Activated CD4-positive, alpha-beta T cell treated with anti-CD3 and anti-CD28 coated beads, Interleukin-2, amount 10 ng/mL, durations not matched to agents 7 days and 5 days (primary cell): Measurements from ENCODE around the gene SNRNP48. TPM values are rescaled to one million over a fixed set of nuclear protein-coding genes. Genes with fewer than 3 reads are reported as not detected.

Experiments
- CTCF ChIA-PET: fragments of 350-600 bp; sonication (Branson Sonifier 250); formaldehyde crosslinking; loops from one replicate; lab custom pipeline; 2021; ENCODE audit warnings: antibody characterized with exemption; lab: Charles Lee
- POLR2A ChIA-PET: fragments of 350-600 bp; sonication (Branson Sonifier 250); formaldehyde crosslinking; loops from one replicate; lab custom pipeline; 2021; ENCODE audit warnings: antibody characterized with exemption; lab: Charles Lee
- DNase-seq: peaks from one replicate; pipeline ENCODE4 v3.0.0-alpha.2; 2020
- H3K27ac Mint-ChIP-seq: one replicate; pipeline ENCODE4 v1.8.0; 2021; ENCODE audit warnings: mild to moderate bottlenecking, moderate library complexity, mixed read lengths
- H3K27me3 Mint-ChIP-seq: one replicate; pipeline ENCODE4 v1.8.0; 2021; ENCODE audit warnings: mixed read lengths
- H3K36me3 Mint-ChIP-seq: one replicate; pipeline ENCODE4 v1.8.0; 2021; ENCODE audit warnings: low read depth, mixed read lengths
- H3K4me1 Mint-ChIP-seq: one replicate; pipeline ENCODE4 v1.8.0; 2021; ENCODE audit warnings: mixed read lengths
- H3K4me3 Mint-ChIP-seq: one replicate; pipeline ENCODE4 v1.8.0; 2021; ENCODE audit warnings: mild to moderate bottlenecking, moderate library complexity, mixed read lengths
- H3K9me3 Mint-ChIP-seq: one replicate; pipeline ENCODE4 v1.8.0; 2021; ENCODE audit warnings: mixed read lengths
- total RNA-seq, 2 experiments: library from RNA; stranded (reverse); gene quantifications; one replicate each; pipeline ENCODE4 v1.2.3, GENCODE V29; 2021

Gene SNRNP48
- total RNA-seq, 2 experiments from 2014 or later, result 13.5 to 17.6 TPM

GRCh38 chr6:7624796-7625710, 35.1 kb downstream of the SNRNP48 start:
- no peak overlapping the region for H3K27ac Mint-ChIP-seq
- H3K4me1 Mint-ChIP-seq, result no peaks in the 10 kb centered on the region
- no peak overlapping the region for H3K4me3 Mint-ChIP-seq
- no peaks in the 10 kb centered on the region for H3K27me3 Mint-ChIP-seq
- CTCF ChIA-PET, result no interaction called here
- no peaks in the 10 kb centered on the region for H3K36me3 Mint-ChIP-seq
- POLR2A ChIA-PET, result no interaction called here
- no peaks in the 10 kb centered on the region for H3K9me3 Mint-ChIP-seq
- no peak for DNase-seq

GRCh38 chr6:7628479-7628878, 38.5 kb downstream of the SNRNP48 start:
- CTCF ChIA-PET, result interaction anchor here (0.6 kb wide), 1 partner anchor 92 kb away, joined by 3 read pairs; no protein-coding TSS in a partner anchor
- H3K4me1 Mint-ChIP-seq, result no peaks in the 10 kb centered on the region
- no peaks in the 10 kb centered on the region for H3K9me3 Mint-ChIP-seq
- H3K27ac Mint-ChIP-seq, result no peak overlapping the region
- H3K36me3 Mint-ChIP-seq, result no peaks in the 10 kb centered on the region
- no peak overlapping the region for H3K4me3 Mint-ChIP-seq
- no peaks in the 10 kb centered on the region for H3K27me3 Mint-ChIP-seq
- POLR2A ChIA-PET, result no interaction called here
- no peak for DNase-seq

GRCh38 chr6:7628909-7629308, 38.9 kb downstream of the SNRNP48 start:
- H3K27me3 Mint-ChIP-seq, result no peaks in the 10 kb centered on the region
- no peaks in the 10 kb centered on the region for H3K9me3 Mint-ChIP-seq
- H3K27ac Mint-ChIP-seq, result no peak overlapping the region
- ChIA-PET POLR2A (no interaction called here), CTCF (interaction anchor here (0.6 to 1.0 kb wide), 2 partner anchors 12 to 92 kb away, joined by 3 to 4 read pairs; no protein-coding TSS in a partner anchor)
- no peak overlapping the region for H3K4me3 Mint-ChIP-seq
- no peak for DNase-seq
- no peaks in the 10 kb centered on the region for H3K36me3 Mint-ChIP-seq
- no peaks in the 10 kb centered on the region for H3K4me1 Mint-ChIP-seq

- H3K4me3 Mint-ChIP-seq, result no peak overlapping the region
- H3K4me1 Mint-ChIP-seq, result no peaks in the 10 kb centered on the region
- H3K27me3 Mint-ChIP-seq, result no peaks in the 10 kb centered on the region
- no peaks in the 10 kb centered on the region for H3K36me3 Mint-ChIP-seq
- no peak for DNase-seq
- ChIA-PET CTCF (interaction anchor here (1.0 kb wide), 1 partner anchor 11 kb away, joined by 4 read pairs; no protein-coding TSS in a partner anchor), POLR2A (no interaction called here)
- H3K27ac Mint-ChIP-seq, result no peak overlapping the region
- H3K9me3 Mint-ChIP-seq, result no peaks in the 10 kb centered on the region
Measured at GRCh38 chr6:7629321-7629720, 39.3 kb downstream of the SNRNP48 start.

- no peaks in the 10 kb centered on the region for H3K4me1 Mint-ChIP-seq
- CTCF ChIA-PET, result interaction anchor here (1.1 kb wide), 1 partner anchor 12 kb away, joined by 4 read pairs; no protein-coding TSS in a partner anchor
Measured at GRCh38 chr6:7630792-7631191, 40.8 kb downstream of the SNRNP48 start.

GRCh38 chr6:7631466-7631865, 41.5 kb downstream of the SNRNP48 start:
- ChIA-PET POLR2A (no interaction called here), CTCF (no interaction called here)
- peaks cover 2% of the 10 kb centered on the region for H3K27me3 Mint-ChIP-seq
- no peaks in the 10 kb centered on the region for H3K9me3 Mint-ChIP-seq
- no peak overlapping the region for H3K27ac Mint-ChIP-seq
- no peaks in the 10 kb centered on the region for H3K36me3 Mint-ChIP-seq
- H3K4me1 Mint-ChIP-seq, result no peaks in the 10 kb centered on the region
- H3K4me3 Mint-ChIP-seq, result no peak overlapping the region
- DNase-seq, result no peak

More at GRCh38 chr6:7630792-7631191, 40.8 kb downstream of the SNRNP48 start:
- Mint-ChIP-seq H3K4me3 (no peak overlapping the region), H3K27ac (no peak overlapping the region), H3K9me3 (no peaks in the 10 kb centered on the region), H3K27me3 (no peaks in the 10 kb centered on the region), H3K36me3 (no peaks in the 10 kb centered on the region)
- POLR2A ChIA-PET, result no interaction called here
- DNase-seq, result no peak

GRCh38 chr6:7632501-7633290, 42.7 kb downstream of the SNRNP48 start:
- H3K27ac Mint-ChIP-seq, result no peak overlapping the region
- CTCF ChIA-PET, result no interaction called here

GRCh38 chr6:7633361-7633760, 43.4 kb downstream of the SNRNP48 start:
- Mint-ChIP-seq H3K9me3 (no peaks in the 10 kb centered on the region), H3K4me3 (no peak overlapping the region), H3K36me3 (no peaks in the 10 kb centered on the region), H3K27ac (no peak overlapping the region), H3K4me1 (no peaks in the 10 kb centered on the region), H3K27me3 (peaks cover 6% of the 10 kb centered on the region)
- CTCF ChIA-PET, result no interaction called here
- POLR2A ChIA-PET, result no interaction called here
- no peak for DNase-seq

More at GRCh38 chr6:7632501-7633290, 42.7 kb downstream of the SNRNP48 start:
- no peaks in the 10 kb centered on the region for H3K36me3 Mint-ChIP-seq
- H3K9me3 Mint-ChIP-seq, result no peaks in the 10 kb centered on the region
- H3K4me1 Mint-ChIP-seq, result no peaks in the 10 kb centered on the region
- H3K27me3 Mint-ChIP-seq, result peaks cover 6% of the 10 kb centered on the region
- H3K4me3 Mint-ChIP-seq, result no peak overlapping the region
- POLR2A ChIA-PET, result no interaction called here
- DNase-seq, result no peak

GRCh38 chr6:7636151-7636550, 46.2 kb downstream of the SNRNP48 start:
- no peak for DNase-seq
- CTCF ChIA-PET, result no interaction called here
- POLR2A ChIA-PET, result no interaction called here
- H3K4me3 Mint-ChIP-seq, result no peak overlapping the region
- no peaks in the 10 kb centered on the region for H3K9me3 Mint-ChIP-seq
- no peak overlapping the region for H3K27ac Mint-ChIP-seq
- H3K27me3 Mint-ChIP-seq, result peaks cover 8% of the 10 kb centered on the region
- no peaks in the 10 kb centered on the region for H3K4me1 Mint-ChIP-seq
- no peaks in the 10 kb centered on the region for H3K36me3 Mint-ChIP-seq

- Mint-ChIP-seq H3K36me3 (no peaks in the 10 kb centered on the region), H3K27ac (no peak overlapping the region), H3K4me1 (no peaks in the 10 kb centered on the region), H3K9me3 (no peaks in the 10 kb centered on the region), H3K4me3 (no peak overlapping the region), H3K27me3 (peaks cover 8% of the 10 kb centered on the region)
- POLR2A ChIA-PET, result no interaction called here
- DNase-seq, result no peak
- CTCF ChIA-PET, result no interaction called here
Measured at GRCh38 chr6:7637533-7637932, 47.5 kb downstream of the SNRNP48 start.

- H3K9me3 Mint-ChIP-seq, result no peaks in the 10 kb centered on the region
- no peak overlapping the region for H3K4me3 Mint-ChIP-seq
- no peaks in the 10 kb centered on the region for H3K36me3 Mint-ChIP-seq
- POLR2A ChIA-PET, result no interaction called here
- DNase-seq, result no peak
- no peaks in the 10 kb centered on the region for H3K4me1 Mint-ChIP-seq
- H3K27me3 Mint-ChIP-seq, result peaks cover 8% of the 10 kb centered on the region
- no peak overlapping the region for H3K27ac Mint-ChIP-seq
- CTCF ChIA-PET, result no interaction called here
Measured at GRCh38 chr6:7639427-7639826, 49.4 kb downstream of the SNRNP48 start.

GRCh38 chr6:7640016-7640415, 50.0 kb downstream of the SNRNP48 start:
- peaks cover 8% of the 10 kb centered on the region for H3K27me3 Mint-ChIP-seq
- no peaks in the 10 kb centered on the region for H3K36me3 Mint-ChIP-seq
- H3K27ac Mint-ChIP-seq, result no peak overlapping the region
- CTCF ChIA-PET, result interaction anchor here (2.1 kb wide), 1 partner anchor 11 kb away, joined by 4 read pairs; no protein-coding TSS in a partner anchor
- DNase-seq, result no peak
- H3K9me3 Mint-ChIP-seq, result no peaks in the 10 kb centered on the region
- no peak overlapping the region for H3K4me3 Mint-ChIP-seq
- no peaks in the 10 kb centered on the region for H3K4me1 Mint-ChIP-seq
- POLR2A ChIA-PET, result interaction anchor here (0.6 kb wide), 1 partner anchor 146 kb away, joined by 4 read pairs; no protein-coding TSS in a partner anchor
